HEK293 (cell line): Measurements from ENCODE around the gene DDIT3.
A peak's percentile ranks its signal among the peaks of the same experiment; 100 is the strongest.

Source experiments
- CTCF ChIA-PET: fragments of 350-600 bp; formaldehyde crosslinking; extraction: SDS; loops from one replicate; lab custom pipeline; 2021; ENCODE audit warnings: antibody characterized with exemption; lab: Yijun Ruan, JAX
- POLR2A ChIA-PET: fragments of 300-600 bp; formaldehyde crosslinking; extraction: SDS; loops from one replicate; lab custom pipeline; 2020; ENCODE audit warnings: antibody characterized with exemption, inconsistent platforms; lab: Yijun Ruan, JAX
- H3K27ac ChIP-seq: fragments of 200-500 bp; sonication (Bioruptor generic); 2 replicates; pipeline ENCODE4 v1.5.1; 2014; ENCODE audit warnings: low read depth, low read length, control low read depth, inconsistent platforms; ENCODE audit errors: extremely low read depth
- H3K36me3 ChIP-seq, 2 experiments: fragments of 200-500 bp in 1 of 2; sonication (Bioruptor generic) in 1 of 2; 1 replicate in 1 of 2; 2 replicates in 1 of 2; pipeline ENCODE4 v1.5.1; 2014 to 2017; ENCODE audit warnings: inconsistent platforms in 2 of 2, low read length in 2 of 2; ENCODE audit not compliant: control insufficient read depth in 2 of 2, insufficient read depth in 1 of 2
- H3K4me1 ChIP-seq: fragments of 200-500 bp; sonication (Bioruptor generic); 2 replicates; pipeline ENCODE4 v1.5.1; 2014; ENCODE audit warnings: mild to moderate bottlenecking, low read length, inconsistent platforms; ENCODE audit not compliant: control insufficient read depth, insufficient read depth
- H3K4me3 ChIP-seq: 2 replicates; pipeline ENCODE4 v1.5.1; 2011; ENCODE audit warnings: low read depth, mild to moderate bottlenecking, control low read depth, low read length, moderate library complexity
- H3K9me3 ChIP-seq: fragments of 200-500 bp; sonication (Bioruptor generic); 2 replicates; pipeline ENCODE4 v1.5.1; 2014; ENCODE audit warnings: low read depth, low read length, inconsistent platforms; ENCODE audit not compliant: control insufficient read depth, insufficient read depth
- GLI2 ChIP-seq: fragments of 450-650 bp; formaldehyde crosslinking; IDR thresholded peaks from 2 replicates; pipeline ENCODE4; 2017; ENCODE audit warnings: missing biosample characterization, missing genetic modification characterization, low read depth, borderline replicate concordance
- KLF1 ChIP-seq: fragments of 450-650 bp; formaldehyde crosslinking; IDR thresholded peaks from 2 replicates; pipeline ENCODE4 v1.5.1; 2016; ENCODE audit warnings: missing biosample characterization, missing genetic modification characterization
- PRDM10 ChIP-seq: fragments of 450-650 bp; formaldehyde crosslinking; IDR thresholded peaks from 2 replicates; pipeline ENCODE4 v1.5.1; 2016; ENCODE audit warnings: missing biosample characterization, missing genetic modification characterization
- SALL2 ChIP-seq: fragments of 450-650 bp; formaldehyde crosslinking; IDR thresholded peaks from 2 replicates; pipeline ENCODE4 v1.5.0; 2017; ENCODE audit warnings: missing biosample characterization, mild to moderate bottlenecking, missing genetic modification characterization, borderline replicate concordance
- SETDB1 ChIP-seq: IDR thresholded peaks from one replicate; pipeline ENCODE4 v1.6.1; 2017; ENCODE audit warnings: mild to moderate bottlenecking, low read length, moderate library complexity, mixed read lengths; ENCODE audit not compliant: insufficient read length
- TRIM28 ChIP-seq: IDR thresholded peaks from 2 replicates; pipeline ENCODE4 v1.6.1; 2011; ENCODE audit warnings: low read length, control low read depth, borderline replicate concordance
- ZFP41 ChIP-seq: fragments of 450-650 bp; formaldehyde crosslinking; IDR thresholded peaks from 2 replicates; pipeline ENCODE4 v1.5.1; 2016; ENCODE audit warnings: missing biosample characterization, missing genetic modification characterization, borderline replicate concordance
- ZIC2 ChIP-seq: fragments of 450-650 bp; formaldehyde crosslinking; IDR thresholded peaks from 2 replicates; pipeline ENCODE4 v1.5.1; 2016; ENCODE audit warnings: missing biosample characterization, missing genetic modification characterization
- ZNF121 ChIP-seq: fragments of 450-650 bp; formaldehyde crosslinking; IDR thresholded peaks from 2 replicates; pipeline ENCODE4 v1.5.1; 2016; ENCODE audit warnings: missing biosample characterization, missing genetic modification characterization
- ZNF140 ChIP-seq: fragments of 450-650 bp; formaldehyde crosslinking; IDR thresholded peaks from 2 replicates; pipeline ENCODE4 v1.5.1; 2016; ENCODE audit warnings: missing biosample characterization, missing genetic modification characterization
- ZNF23 ChIP-seq: fragments of 450-650 bp; formaldehyde crosslinking; IDR thresholded peaks from 2 replicates; pipeline ENCODE4 v1.5.1; 2016; ENCODE audit warnings: missing biosample characterization, missing genetic modification characterization, borderline replicate concordance
- ZNF37A ChIP-seq: fragments of 450-650 bp; IDR thresholded peaks from 2 replicates; pipeline ENCODE4 v1.5.1; 2018; ENCODE audit warnings: missing biosample characterization, missing genetic modification characterization
- ZNF791 ChIP-seq: fragments of 450-650 bp; formaldehyde crosslinking; IDR thresholded peaks from 2 replicates; pipeline ENCODE4 v1.5.1; 2016; ENCODE audit warnings: missing biosample characterization, missing genetic modification characterization
- TF ChIP-seq, protein P1 (sequence below): fragments of 450-650 bp; formaldehyde crosslinking; IDR thresholded peaks from 2 replicates; pipeline ENCODE4 v1.5.1; 2016; ENCODE audit warnings: missing biosample characterization, missing genetic modification characterization
- TF ChIP-seq, protein P2 (sequence below): fragments of 450-650 bp; formaldehyde crosslinking; IDR thresholded peaks from 2 replicates; pipeline ENCODE4 v1.5.1; 2016; ENCODE audit warnings: missing biosample characterization, missing genetic modification characterization

Gene DDIT3

GRCh38 chr12:57535764-57536596 lies 15.7 kb upstream of the DDIT3 start:
- ChIA-PET POLR2A (interaction anchor here (0.6 kb wide), 1 partner anchor 32 kb away, joined by 6 read pairs; no protein-coding TSS in a partner anchor), CTCF (interaction anchor here (0.6 to 0.7 kb wide), 3 partner anchors 70 to 328 kb away, joined by 3 to 8 read pairs (median 4); no protein-coding TSS in a partner anchor)
- Histone ChIP-seq H3K4me3 (no peak overlapping the region), H3K36me3 (peaks cover 21 to 91% of the 10 kb centered on the region in 2 experiments), H3K9me3 (no peaks in the 10 kb centered on the region), H3K27ac (no peak overlapping the region), H3K4me1 (no peaks in the 10 kb centered on the region)
- TF ChIP-seq KLF1 (tag by site-specific recombination) (peak; percentile 64; the same call in 1 of the 2 replicates), TRIM28 (no peak), ZNF37A (no peak)
- TF ChIP-seq, protein P1, sequence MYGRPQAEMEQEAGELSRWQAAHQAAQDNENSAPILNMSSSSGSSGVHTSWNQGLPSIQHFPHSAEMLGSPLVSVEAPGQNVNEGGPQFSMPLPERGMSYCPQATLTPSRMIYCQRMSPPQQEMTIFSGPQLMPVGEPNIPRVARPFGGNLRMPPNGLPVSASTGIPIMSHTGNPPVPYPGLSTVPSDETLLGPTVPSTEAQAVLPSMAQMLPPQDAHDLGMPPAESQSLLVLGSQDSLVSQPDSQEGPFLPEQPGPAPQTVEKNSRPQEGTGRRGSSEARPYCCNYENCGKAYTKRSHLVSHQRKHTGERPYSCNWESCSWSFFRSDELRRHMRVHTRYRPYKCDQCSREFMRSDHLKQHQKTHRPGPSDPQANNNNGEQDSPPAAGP: peak; percentile 65; the same call in 1 of the 2 replicates

- peaks cover 21 to 91% of the 10 kb centered on the region in 2 experiments for H3K36me3 ChIP-seq
- no peak overlapping the region for H3K4me3 ChIP-seq
- H3K4me1 ChIP-seq: no peaks in the 10 kb centered on the region
- TF ChIP-seq ZNF23 (tag by site-specific recombination) (no peak), ZNF140 (tag by site-specific recombination) (no peak), ZIC2 (tag by site-specific recombination) (no peak), ZFP41 (tag by site-specific recombination) (no peak), ZNF791 (tag by site-specific recombination) (no peak), SALL2 (tag by site-specific recombination) (no peak), KLF1 (tag by site-specific recombination) (no peak), ZNF121 (tag by site-specific recombination) (no peak), SETDB1 (no peak), GLI2 (tag by site-specific recombination) (no peak), PRDM10 (no peak)
- TF ChIP-seq, protein P2, sequence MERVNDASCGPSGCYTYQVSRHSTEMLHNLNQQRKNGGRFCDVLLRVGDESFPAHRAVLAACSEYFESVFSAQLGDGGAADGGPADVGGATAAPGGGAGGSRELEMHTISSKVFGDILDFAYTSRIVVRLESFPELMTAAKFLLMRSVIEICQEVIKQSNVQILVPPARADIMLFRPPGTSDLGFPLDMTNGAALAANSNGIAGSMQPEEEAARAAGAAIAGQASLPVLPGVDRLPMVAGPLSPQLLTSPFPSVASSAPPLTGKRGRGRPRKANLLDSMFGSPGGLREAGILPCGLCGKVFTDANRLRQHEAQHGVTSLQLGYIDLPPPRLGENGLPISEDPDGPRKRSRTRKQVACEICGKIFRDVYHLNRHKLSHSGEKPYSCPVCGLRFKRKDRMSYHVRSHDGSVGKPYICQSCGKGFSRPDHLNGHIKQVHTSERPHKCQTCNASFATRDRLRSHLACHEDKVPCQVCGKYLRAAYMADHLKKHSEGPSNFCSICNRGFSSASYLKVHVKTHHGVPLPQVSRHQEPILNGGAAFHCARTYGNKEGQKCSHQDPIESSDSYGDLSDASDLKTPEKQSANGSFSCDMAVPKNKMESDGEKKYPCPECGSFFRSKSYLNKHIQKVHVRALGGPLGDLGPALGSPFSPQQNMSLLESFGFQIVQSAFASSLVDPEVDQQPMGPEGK (tag by site-specific recombination): no peak
- POLR2A ChIA-PET: no interaction called here
- no peak overlapping the region for H3K27ac ChIP-seq
- CTCF ChIA-PET: interaction anchor here (1.0 kb wide), 1 partner anchor 44 kb away, joined by 4 read pairs; no protein-coding TSS in a partner anchor
- no peaks in the 10 kb centered on the region for H3K9me3 ChIP-seq
Measured at GRCh38 chr12:57534991-57535543, 14.8 kb upstream of the DDIT3 start.
